HG02678 (cell line): ENCODE data around the gene CBLB.

Experiments
- ATAC-seq: cut with Tn5 transposase; IDR thresholded peaks from one replicate; pipeline ENCODE4 v1.9.1; 2021; ENCODE audit warnings: mild to moderate bottlenecking, moderate library complexity; ENCODE audit not compliant: unreplicated experiment

Gene CBLB

GRCh38 chr3:105649480-105649879 is 219.3 kb downstream of the CBLB start:
- no peak for ATAC-seq

GRCh38 chr3:105647047-105647446 is 221.8 kb downstream of the CBLB start:
- ATAC-seq = no peak

GRCh38 chr3:105639131-105639530 is 229.7 kb downstream of the CBLB start:
- no peak for ATAC-seq

GRCh38 chr3:105634708-105635107 is 234.1 kb downstream of the CBLB start:
- ATAC-seq = no peak

GRCh38 chr3:105629718-105630117 is 239.1 kb downstream of the CBLB start:
- ATAC-seq = no peak

GRCh38 chr3:105626739-105627138 is 242.1 kb downstream of the CBLB start:
- ATAC-seq = no peak

- ATAC-seq = no peak
Observed at GRCh38 chr3:105622169-105622568, 246.6 kb downstream of the CBLB start.

- no peak for ATAC-seq
Observed at GRCh38 chr3:105620236-105620635, 248.6 kb downstream of the CBLB start.

- no peak for ATAC-seq
Observed at GRCh38 chr3:105619651-105620050, 249.2 kb downstream of the CBLB start.

- no peak for ATAC-seq
Observed at GRCh38 chr3:105618556-105618955, 250.3 kb downstream of the CBLB start.

GRCh38 chr3:105616374-105617121 is 252.3 kb downstream of the CBLB start:
- ATAC-seq = no peak

- ATAC-seq = no peak
Observed at GRCh38 chr3:105615814-105616213, 253.0 kb downstream of the CBLB start.

GRCh38 chr3:105614288-105615030 is 254.4 kb downstream of the CBLB start:
- ATAC-seq = no peak

- no peak for ATAC-seq
Observed at GRCh38 chr3:105613120-105613519, 255.7 kb downstream of the CBLB start.

- ATAC-seq = no peak
Observed at GRCh38 chr3:105611304-105612192, 257.3 kb downstream of the CBLB start.

- no peak for ATAC-seq
Observed at GRCh38 chr3:105610473-105610872, 258.3 kb downstream of the CBLB start.

GRCh38 chr3:105608623-105609022 is 260.2 kb downstream of the CBLB start:
- no peak for ATAC-seq

GRCh38 chr3:105606016-105606415 is 262.8 kb downstream of the CBLB start:
- ATAC-seq = no peak
